Activated CD8-positive, alpha-beta memory T cell treated with anti-CD3 and anti-CD28 coated beads, Interleukin-2, amount 50 U/mL, for 4 hours (primary cell): Measurements from ENCODE around the gene TIMM23B.
"Not testable (repeated sequence)": the region's sequence is repeated elsewhere in the genome, so short reads cannot be mapped to it uniquely, and the experiment has no call there.

Source experiments
- DNase-seq: peaks from one replicate; pipeline ENCODE4 v3.0.0-alpha.2; 2020

Gene TIMM23B

DNA sequence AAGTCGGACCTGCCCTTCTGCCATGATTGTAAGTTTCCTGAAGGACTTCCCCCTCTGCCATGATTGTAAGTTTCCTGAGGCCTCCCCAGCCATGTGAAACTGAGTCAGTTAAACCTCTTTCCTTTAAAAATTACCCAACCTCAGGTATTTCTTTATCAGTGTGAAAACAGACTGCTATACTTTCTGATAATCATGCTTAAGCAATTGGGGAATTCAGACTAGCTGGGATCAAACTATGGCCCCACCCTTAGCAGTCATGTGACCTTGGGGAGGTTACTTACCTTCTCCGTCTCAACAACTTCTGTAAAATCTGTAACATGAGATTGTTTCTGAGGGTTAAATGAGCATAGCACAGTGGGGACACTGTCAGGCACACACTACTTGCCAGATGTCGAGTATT is 45.4 kb downstream of the TIMM23B start:
- not testable (repeated sequence) for DNase-seq

DNA sequence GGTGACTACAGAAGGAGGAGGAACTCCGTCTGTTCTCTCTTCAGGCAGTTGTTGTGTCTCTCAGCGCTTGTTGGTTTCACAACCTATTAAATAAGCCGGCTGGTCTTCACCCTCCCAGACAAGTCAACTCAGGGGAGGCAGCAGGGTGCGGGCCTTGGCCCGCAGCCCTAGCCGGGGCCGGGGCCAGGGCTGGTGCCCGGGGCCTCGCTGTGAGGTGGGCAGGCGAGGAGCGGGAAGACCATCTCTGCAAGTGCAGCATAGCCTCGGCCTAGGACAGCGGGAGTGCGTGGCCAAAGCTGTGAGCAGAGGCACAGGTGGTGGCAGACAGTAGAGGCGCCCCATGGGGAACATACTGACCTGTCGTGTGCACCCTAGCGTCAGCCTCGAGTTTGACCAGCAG is 46.5 kb downstream of the TIMM23B start, which contains the start of gene AGAP6:
Gene AGAP6 (plus strand): TSS at position 31 of the 400 bp plus-strand sequence. CDS start 310 bp downstream, at position 341.
- not testable (repeated sequence) for DNase-seq

DNA sequence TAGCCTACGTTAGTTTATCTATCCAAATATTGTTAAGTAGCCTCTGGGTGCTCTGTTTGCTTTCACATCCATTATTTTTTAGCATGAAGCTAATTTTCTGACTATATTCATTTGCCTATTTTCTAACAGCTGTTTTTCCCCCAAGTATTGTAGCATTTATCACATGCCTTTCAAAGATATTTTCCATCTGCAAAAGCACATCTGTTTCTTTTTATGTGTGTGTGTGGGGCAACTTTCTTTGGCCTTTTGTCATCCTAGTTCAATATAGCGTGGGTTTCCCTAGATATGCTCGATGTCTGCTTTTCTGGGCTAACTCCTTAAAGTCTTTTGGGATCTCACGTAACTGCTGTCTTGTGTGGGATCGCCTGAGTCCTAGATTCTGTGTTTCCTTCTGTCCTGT is 53.5 kb downstream of the TIMM23B start:
- DNase-seq: not testable (repeated sequence)

DNA sequence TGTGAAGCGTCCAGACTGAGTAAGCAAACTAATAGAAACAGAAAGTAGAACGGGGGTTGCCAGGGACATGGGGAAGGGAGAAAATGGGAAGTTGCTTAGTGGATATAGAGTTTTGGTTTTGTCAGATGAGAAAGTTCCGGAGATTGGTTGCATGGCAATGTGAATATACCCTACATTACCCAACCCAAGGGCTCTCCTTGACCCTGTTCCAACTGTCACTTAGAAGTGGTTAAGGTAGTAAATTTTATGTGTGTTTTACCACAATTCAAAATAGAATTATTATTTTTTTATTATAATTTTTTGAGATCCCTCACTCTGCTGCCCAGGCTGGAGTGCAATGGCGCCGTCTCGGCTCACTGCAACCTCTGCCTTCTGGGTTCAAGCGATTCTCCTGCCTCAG is 72.2 kb downstream of the TIMM23B start:
- not testable (repeated sequence) for DNase-seq

DNA sequence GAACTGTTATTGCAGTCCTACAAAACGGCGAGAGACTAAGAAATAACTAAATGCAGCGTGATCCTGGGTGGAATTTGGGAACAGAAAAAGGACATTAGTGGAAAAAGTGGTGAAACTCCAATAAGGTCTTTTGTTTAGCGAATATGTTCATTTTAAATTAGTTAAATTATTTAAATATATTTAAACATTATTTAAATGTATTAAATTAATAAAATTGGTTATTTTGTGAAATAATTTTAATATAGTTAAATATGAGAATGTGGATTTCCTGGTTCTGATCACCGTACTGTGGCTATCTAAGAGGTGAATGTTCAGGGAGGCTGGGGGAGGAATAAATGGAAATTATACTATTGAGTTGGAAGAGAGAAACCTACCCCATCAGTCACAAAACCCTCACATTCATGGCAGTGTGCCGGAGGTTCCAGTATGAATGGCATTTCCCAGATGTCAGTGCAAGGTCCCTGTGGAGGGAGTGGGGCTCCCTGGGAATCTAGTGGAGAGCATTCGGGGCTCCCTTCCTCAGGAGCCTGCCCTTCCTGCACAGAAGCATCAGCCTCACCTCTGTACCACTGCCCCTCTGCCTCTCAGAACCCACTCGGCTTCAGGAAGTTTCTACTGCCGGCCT is 73.9 kb downstream of the TIMM23B start:
- not testable (repeated sequence) for DNase-seq

DNA sequence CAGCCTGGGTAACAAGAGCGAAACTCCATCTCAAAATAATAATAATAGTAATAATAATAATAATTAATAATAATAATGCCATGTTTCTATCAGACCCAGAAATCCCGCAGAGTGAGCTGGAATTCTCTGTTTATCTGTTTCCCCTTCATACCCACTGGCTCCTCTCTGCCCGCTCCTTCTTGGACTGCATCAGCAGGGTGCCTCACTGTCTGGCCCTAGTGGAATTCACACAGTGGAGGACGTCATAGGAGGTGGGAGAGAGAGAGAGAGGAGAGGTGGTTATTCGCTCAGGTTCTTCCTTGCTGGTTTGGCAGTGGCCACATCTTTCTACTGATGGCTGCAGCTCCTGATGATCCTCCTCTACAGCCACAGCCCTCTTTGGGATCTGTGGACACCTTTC is 75.1 kb downstream of the TIMM23B start:
- not testable (repeated sequence) for DNase-seq

DNA sequence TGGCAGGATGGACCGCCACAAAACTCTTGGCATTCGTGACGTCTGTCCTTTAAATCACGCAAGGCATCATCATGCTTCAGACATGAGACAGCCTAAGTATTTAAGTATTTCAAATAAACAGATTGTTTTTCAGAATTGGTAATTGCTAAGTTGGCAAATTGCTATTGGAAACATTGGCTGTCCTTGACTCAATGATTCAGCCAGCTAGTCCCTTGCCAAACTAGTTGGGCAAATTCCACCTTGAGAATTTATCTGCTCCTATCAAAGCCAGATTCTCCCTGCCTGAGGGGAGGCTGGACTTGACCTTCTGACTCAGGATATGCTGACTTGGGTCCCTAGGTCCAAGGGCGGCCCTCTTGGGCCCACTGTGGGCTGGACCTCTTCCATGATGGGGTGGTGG is 75.8 kb downstream of the TIMM23B start:
- not testable (repeated sequence) for DNase-seq

DNA sequence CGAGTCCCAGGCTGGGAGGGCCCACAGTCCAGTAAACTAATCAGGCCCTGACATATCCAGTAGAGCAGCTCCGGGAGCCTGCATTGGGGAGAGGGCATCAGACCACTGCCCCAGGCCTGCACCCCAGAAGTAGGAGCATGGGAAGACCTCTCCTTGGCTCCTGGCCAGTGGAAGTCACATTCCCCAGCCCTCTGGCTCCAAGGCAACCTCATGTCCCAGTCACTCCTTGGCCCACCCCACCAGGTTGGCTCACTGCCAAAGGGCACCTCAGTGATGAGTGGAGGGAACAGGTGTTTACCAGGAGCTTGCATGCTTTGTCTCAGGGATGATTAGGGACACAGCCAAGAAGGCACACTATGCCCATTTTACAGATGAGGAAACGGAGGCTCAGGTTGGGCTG is 77.4 kb downstream of the TIMM23B start:
- not testable (repeated sequence) for DNase-seq

DNA sequence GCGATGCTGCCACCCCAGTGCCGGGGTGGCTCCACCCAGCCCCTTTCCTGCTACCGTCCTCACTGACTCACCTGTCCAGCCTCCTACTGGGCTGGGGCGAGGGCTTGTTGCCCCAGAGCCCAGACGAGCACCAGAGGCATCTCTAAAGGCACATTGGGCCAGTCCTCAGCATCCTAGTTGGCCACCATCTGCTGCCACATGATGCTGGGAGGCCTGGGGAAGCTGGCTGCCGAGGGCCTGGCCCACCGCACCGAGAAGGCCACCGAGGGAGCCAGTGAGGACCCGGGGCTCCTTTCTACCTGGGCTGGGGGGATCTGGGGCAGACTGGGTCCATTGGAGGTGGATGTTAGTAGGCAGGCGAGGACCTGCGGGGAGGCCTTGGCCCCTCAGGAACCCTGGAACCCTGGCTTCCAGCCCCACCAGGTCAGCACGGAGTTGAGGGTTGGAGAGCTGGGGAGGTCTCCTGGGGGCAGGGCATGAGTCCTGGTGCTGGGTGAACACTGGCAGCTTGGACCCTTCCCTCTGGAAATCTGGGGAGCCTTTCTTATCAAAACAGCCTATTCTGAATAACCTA is 78.7 kb downstream of the TIMM23B start:
- not testable (repeated sequence) for DNase-seq

DNA sequence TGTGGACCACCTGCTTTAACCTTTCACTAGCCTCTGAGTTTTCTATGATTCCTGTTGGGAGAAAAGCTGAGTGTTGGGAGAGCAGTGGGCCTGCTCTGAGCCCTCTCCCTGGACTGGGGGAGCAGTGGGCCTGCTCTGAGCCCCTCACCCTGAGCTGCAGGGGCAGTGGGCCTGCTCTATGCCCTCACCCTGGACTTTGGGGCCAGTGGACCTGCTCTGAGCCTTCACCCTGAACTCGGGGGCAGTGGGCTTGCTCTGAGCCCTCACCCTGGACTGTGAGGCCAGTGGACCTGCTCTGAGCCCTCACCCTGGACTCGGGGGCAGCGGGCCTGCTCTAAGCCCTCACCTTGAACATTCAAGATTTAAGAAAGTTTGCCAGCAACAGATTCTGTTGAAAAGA is 79.8 kb downstream of the TIMM23B start:
- no peak for DNase-seq
